SK-N-SH (cell line): ENCODE data around the gene PKP1. TPM values are rescaled to one million over a fixed set of nuclear protein-coding genes. Genes with fewer than 3 reads are reported as not detected.

Experiments
- CTCF ChIA-PET: fragments of 300-600, 350-600 bp; formaldehyde crosslinking; extraction: SDS; loops from one replicate; lab custom pipeline; 2021; lab: Yijun Ruan, JAX
- POLR2A ChIA-PET: fragments of 350-600 bp; sonication (Branson Sonifier 250); formaldehyde crosslinking; extraction: SDS; loops from one replicate; lab custom pipeline; 2020; ENCODE audit warnings: antibody characterized with exemption, inconsistent platforms; lab: Yijun Ruan, JAX
- DNase-seq: peaks from one replicate; pipeline ENCODE4 v3.0.0; 2012
- H2AFZ ChIP-seq: fragments of 200-600 bp; sonication (generic); 2 replicates; pipeline ENCODE4 v1.8.1; 2016; ENCODE audit warnings: antibody characterized with exemption, mild to moderate bottlenecking, low read depth
- H3F3A ChIP-seq: fragments of 200-600 bp; sonication (generic); replicated peaks from 2 replicates; pipeline ENCODE3; 2016; ENCODE audit warnings: antibody characterized with exemption, mild to moderate bottlenecking; ENCODE audit not compliant: insufficient read depth
- H3K27ac ChIP-seq, 2 experiments: fragments of 200-500 bp in 1 of 2; fragments of 200-600 bp in 1 of 2; sonication (Bioruptor generic) in 1 of 2; sonication (generic), shearing (Covaris generic) in 1 of 2; 2 replicates each; pipeline versions ENCODE4 v1.5.1 to v1.6.1; 2014 to 2016; ENCODE audit warnings: low read depth in 2 of 2, inconsistent platforms in 1 of 2, low read length in 1 of 2, mild to moderate bottlenecking in 1 of 2, mixed read lengths in 1 of 2
- H3K27me3 ChIP-seq: fragments of 200-600 bp; sonication (generic), shearing (Covaris generic); 2 replicates; pipeline ENCODE4 v1.6.1; 2016; ENCODE audit warnings: mixed run types; ENCODE audit not compliant: insufficient read depth
- H3K36me3 ChIP-seq, 2 experiments: fragments of 200-500 bp in 1 of 2; fragments of 200-600 bp in 1 of 2; sonication (Bioruptor generic) in 1 of 2; sonication (generic) in 1 of 2; replicated peaks in 1 of 2; 2 replicates each; pipeline versions ENCODE3 to v1.5.1; 2014 to 2016; ENCODE audit warnings: low read length in 1 of 2, mild to moderate bottlenecking in 1 of 2; ENCODE audit not compliant: insufficient read depth in 2 of 2, control insufficient read depth in 1 of 2
- H3K4me1 ChIP-seq, 2 experiments: fragments of 200-500 bp in 1 of 2; fragments of 200-600 bp in 1 of 2; sonication (Bioruptor generic) in 1 of 2; sonication (generic), shearing (Covaris generic) in 1 of 2; 2 replicates each; pipeline versions ENCODE4 v1.5.1 to v1.6.1; 2014 to 2016; ENCODE audit warnings: low read depth in 1 of 2, low read length in 1 of 2, mixed run types in 1 of 2; ENCODE audit not compliant: insufficient read depth in 2 of 2, control insufficient read depth in 1 of 2
- H3K4me2 ChIP-seq: fragments of 200-600 bp; sonication (generic), shearing (Covaris generic); 2 replicates; pipeline ENCODE4 v1.6.1; 2017; ENCODE audit warnings: mixed run types
- H3K4me3 ChIP-seq, 2 experiments: fragments of 200-500 bp in 1 of 2; fragments of 200-600 bp in 1 of 2; sonication (Bioruptor generic) in 1 of 2; sonication (generic), shearing (Covaris generic) in 1 of 2; 2 replicates each; pipeline versions ENCODE4 v1.5.1 to v1.8.1; 2014 to 2016; ENCODE audit warnings: low read depth in 2 of 2, inconsistent platforms in 1 of 2, low read length in 1 of 2, mild to moderate bottlenecking in 1 of 2, mixed read lengths in 1 of 2, moderate library complexity in 1 of 2
- H3K79me2 ChIP-seq: fragments of 200-600 bp; sonication (generic); 2 replicates; pipeline ENCODE4 v1.8.1; 2017; ENCODE audit warnings: mild to moderate bottlenecking; ENCODE audit not compliant: insufficient read depth
- H3K9ac ChIP-seq: fragments of 200-600 bp; sonication (generic); 2 replicates; pipeline ENCODE4 v1.6.1; 2017; ENCODE audit warnings: mixed run types
- H3K9me2 ChIP-seq: fragments of 200-600 bp; sonication (generic); 2 replicates; pipeline ENCODE4 v1.6.1; 2017; ENCODE audit warnings: mixed run types
- H3K9me3 ChIP-seq: fragments of 200-600 bp; sonication (generic); 2 replicates; pipeline ENCODE4 v1.6.1; 2017; ENCODE audit warnings: mixed run types, mild to moderate bottlenecking, moderate library complexity
- H4K20me1 ChIP-seq: fragments of 200-600 bp; sonication (generic); 2 replicates; pipeline ENCODE4 v1.6.1; 2017; ENCODE audit warnings: mild to moderate bottlenecking, mixed run types; ENCODE audit not compliant: insufficient read depth
- CTCF ChIP-seq: fragments of 200-600 bp; sonication (generic); IDR thresholded peaks from 2 replicates; pipeline ENCODE4 v1.6.1; 2017; ENCODE audit warnings: antibody characterized with exemption, mild to moderate bottlenecking, moderate library complexity
- FOXJ3 ChIP-seq: sonication (generic); formaldehyde crosslinking; IDR thresholded peaks from 2 replicates; pipeline ENCODE4 v1.5.1; 2020; ENCODE audit warnings: mild to moderate bottlenecking, missing genetic modification reagents
- FOXM1 ChIP-seq: IDR thresholded peaks from 2 replicates; pipeline ENCODE4 v1.4.0; 2012; ENCODE audit warnings: low read depth, mild to moderate bottlenecking
- GABPA ChIP-seq: IDR thresholded peaks from 2 replicates; pipeline ENCODE4 v1.4.0; 2012; ENCODE audit warnings: low read depth, mild to moderate bottlenecking
- JUND ChIP-seq: IDR thresholded peaks from 2 replicates; pipeline ENCODE4 v1.4.0; 2012
- MAX ChIP-seq: IDR thresholded peaks from 2 replicates; pipeline ENCODE4 v1.4.0; 2012; ENCODE audit warnings: low read depth
- MEF2A ChIP-seq: IDR thresholded peaks from 2 replicates; pipeline ENCODE4 v1.4.0; 2012; ENCODE audit warnings: low read depth, borderline replicate concordance
- MXI1 ChIP-seq: IDR thresholded peaks from 2 replicates; pipeline ENCODE4 v1.6.1; 2012; ENCODE audit warnings: mild to moderate bottlenecking, low read depth, low read length, improper control_type of control experiment
- NFIC ChIP-seq: IDR thresholded peaks from 2 replicates; pipeline ENCODE4 v1.4.0; 2012; ENCODE audit warnings: borderline replicate concordance
- PBX3 ChIP-seq: IDR thresholded peaks from 2 replicates; pipeline ENCODE4; 2012
- POLR2AphosphoS5 ChIP-seq: IDR thresholded peaks from 2 replicates; pipeline ENCODE4 v1.6.1; 2012; ENCODE audit warnings: low read depth, low read length
- RAD21 ChIP-seq: IDR thresholded peaks from 2 replicates; pipeline ENCODE4 v1.6.1; 2012; ENCODE audit warnings: mild to moderate bottlenecking, low read length
- RCOR1 ChIP-seq: fragments of 150-350 bp; IDR thresholded peaks from 2 replicates; pipeline ENCODE4 v1.6.1; 2017; ENCODE audit warnings: antibody characterized with exemption, low read length
- REST ChIP-seq: IDR thresholded peaks from 2 replicates; pipeline ENCODE4 v1.6.1; 2012; ENCODE audit warnings: mild to moderate bottlenecking, low read depth, low read length, moderate library complexity
- SIN3A ChIP-seq: IDR thresholded peaks from 2 replicates; pipeline ENCODE4 v1.6.1; 2012; ENCODE audit warnings: low read depth, mild to moderate bottlenecking, low read length, moderate library complexity, borderline replicate concordance
- SMC3 ChIP-seq: IDR thresholded peaks from 2 replicates; pipeline ENCODE4 v1.6.1; 2012; ENCODE audit warnings: low read depth, low read length, improper control_type of control experiment
- TCF12 ChIP-seq: IDR thresholded peaks from 2 replicates; pipeline ENCODE4 v1.4.0; 2012
- USF2 ChIP-seq: fragments of 150-350 bp; IDR thresholded peaks from 2 replicates; pipeline ENCODE4 v1.6.1; 2017; ENCODE audit warnings: antibody characterized with exemption, low read length, low read depth, borderline replicate concordance
- YY1 ChIP-seq: IDR thresholded peaks from 2 replicates; pipeline ENCODE4 v1.4.0; 2012; ENCODE audit warnings: low read depth, mild to moderate bottlenecking
- WGBS: methylation state at CpG from one replicate; pipeline ENCODE4 v1.1.6; 2017; ENCODE audit warnings: low lambda C conversion rate; 5-methylcytosine and 5-hydroxymethylcytosine counted together
- polyA plus RNA-seq, 3 experiments: library from polyadenylated mRNA; depleted of rRNA; stranded (reverse); fragments of >200 nt; gene quantifications; 2 replicates each; pipeline ENCODE4 v1.2.3, GENCODE V29; 2012

PKP1 gene
- polyA plus RNA-seq, 1 of the 3 experiments (the other 2 are of a cell fraction), result not detected

GRCh38 chr1:201365251-201365650 lies 81.9 kb downstream of the PKP1 start:
- H3K4me2 ChIP-seq, result no peak overlapping the region
- no peaks in the 10 kb centered on the region for H3F3A ChIP-seq
- no peak for DNase-seq
- 65% methylated on average over 7 of the region's 11 CpGs for WGBS
- no peak for TF ChIP-seq TCF12
- TF ChIP-seq SMC3, result no peak
- no peak for TF ChIP-seq FOXM1
- TF ChIP-seq REST, result no peak
- TF ChIP-seq GABPA, result no peak
- TF ChIP-seq JUND, result no peak
- no peak for TF ChIP-seq SIN3A
- TF ChIP-seq MXI1, result no peak
- no peak for TF ChIP-seq NFIC
- no peak for TF ChIP-seq RCOR1
- no peak for TF ChIP-seq FOXJ3
- no peak for TF ChIP-seq MAX
- no peak for TF ChIP-seq YY1
- TF ChIP-seq CTCF, result no peak
- no peak for TF ChIP-seq MEF2A
- no peak for TF ChIP-seq POLR2AphosphoS5
- no peak for TF ChIP-seq PBX3
- TF ChIP-seq USF2, result no peak
- no peak for TF ChIP-seq RAD21
- TF ChIP-seq, all 33 proteins: peak for 0
- H3K4me1 ChIP-seq, result peaks cover 0 to 20% of the 10 kb centered on the region in 2 experiments; a peak in 1 of 4 replicates
- H3K4me3 ChIP-seq, result no peak overlapping the region
- no peaks in the 10 kb centered on the region for H3K9me2 ChIP-seq
- CTCF ChIA-PET, result interaction anchor here (1.3 to 17.5 kb wide), 3 partner anchors 10 to 114 kb away, joined by 4 to 329 read pairs (median 143); no protein-coding TSS in a partner anchor
- no peak overlapping the region for H3K27ac ChIP-seq
- no peaks in the 10 kb centered on the region for H3K9me3 ChIP-seq
- peaks cover 24% of the 10 kb centered on the region; the same call in 1 of the 2 replicates for H3K27me3 ChIP-seq
- no peaks in the 10 kb centered on the region for H3K79me2 ChIP-seq
- H3K36me3 ChIP-seq, result no peaks in the 10 kb centered on the region
- H2AFZ ChIP-seq, result no peak overlapping the region
- H4K20me1 ChIP-seq, result no peaks in the 10 kb centered on the region
- H3K9ac ChIP-seq, result no peak overlapping the region
- POLR2A ChIA-PET, result no interaction called here
